ENCODE results near the gene CP. TPM values are rescaled to one million over a fixed set of nuclear protein-coding genes. Genes with fewer than 3 reads are reported as not detected.
A peak's percentile ranks its signal among the peaks of the same experiment; 100 is the strongest.

CP gene
- total and polyA plus RNA-seq, 9 of the 15 experiments (the other 6 are each of a cell fraction or from before 2014, with no cell fraction given), result 0.30 to 0.75 TPM; not detected in 7

- no peak overlapping the region for H3K4me3 ChIP-seq
- TF ChIP-seq, protein P1, sequence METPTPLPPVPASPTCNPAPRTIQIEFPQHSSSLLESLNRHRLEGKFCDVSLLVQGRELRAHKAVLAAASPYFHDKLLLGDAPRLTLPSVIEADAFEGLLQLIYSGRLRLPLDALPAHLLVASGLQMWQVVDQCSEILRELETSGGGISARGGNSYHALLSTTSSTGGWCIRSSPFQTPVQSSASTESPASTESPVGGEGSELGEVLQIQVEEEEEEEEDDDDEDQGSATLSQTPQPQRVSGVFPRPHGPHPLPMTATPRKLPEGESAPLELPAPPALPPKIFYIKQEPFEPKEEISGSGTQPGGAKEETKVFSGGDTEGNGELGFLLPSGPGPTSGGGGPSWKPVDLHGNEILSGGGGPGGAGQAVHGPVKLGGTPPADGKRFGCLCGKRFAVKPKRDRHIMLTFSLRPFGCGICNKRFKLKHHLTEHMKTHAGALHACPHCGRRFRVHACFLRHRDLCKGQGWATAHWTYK (CRISPR knock-in tag; IDR thresholded peaks at IDR 0.05), result no peak
- TF ChIP-seq FOXA3 (CRISPR knock-in tag; conservative IDR thresholded peaks at IDR 0.05 in 1 of 2, IDR thresholded peaks at IDR 0.05 in 1 of 2) (0 out of 4 replicates have a peak, but pooled peaks of 1 of the 2 experiments have one; percentile 45), CBX8 (IDR thresholded peaks at IDR 0.05; ENCODE audit: borderline replicate concordance, extremely low read depth, low read depth, low read length, poor library complexity, severe bottlenecking) (peak; percentile 26), ATF3 (IDR thresholded peaks at IDR 0.05) (0 out of 2 replicates have a peak, but pooled peaks have one; percentile 37), ATF3 (CRISPR knock-in tag; conservative IDR thresholded peaks at IDR 0.05) (no peak)
- no peak overlapping the region for H3K9ac ChIP-seq (ENCODE audit: insufficient read depth in 1 of 2, low read depth in 2 of 2, low read length in 2 of 2)
- no peaks in the 10 kb centered on the region for H4K20me1 ChIP-seq (replicated peaks; ENCODE audit: control insufficient read depth, insufficient read depth, low read length)
- FAIRE-seq, result no peak
- peaks cover 0 to 4% of the 10 kb centered on the region in 2 experiments; a peak in 2 of 5 replicates for H3K4me1 ChIP-seq (replicated peaks in 1 of 2; ENCODE audit: control insufficient read depth in 2 of 2, insufficient read depth in 2 of 2, low read length in 2 of 2)
- no peak overlapping the region for H3K4me2 ChIP-seq (ENCODE audit: insufficient read depth, low read length)
- 17% methylated on average over 6 of the region's 6 CpGs for WGBS (ENCODE audit: insufficient coverage, low coverage, missing lambda C conversion rate)
- no peaks in the 10 kb centered on the region for H3K9me1 ChIP-seq (ENCODE audit: control insufficient read depth, insufficient read depth, low read length)
- intact Hi-C loops (cut with micrococcal nuclease) (no loop called here), in situ Hi-C loops (cut with MboI) (no loop called here)
- no peak overlapping the region for H2AFZ ChIP-seq (ENCODE audit: low read depth, low read length)
- no TSS peak for BruUV-seq (replicated peaks)
- H3K79me2 ChIP-seq (ENCODE audit: control insufficient read depth, insufficient read depth, low read length), result no peaks in the 10 kb centered on the region
- H3K27me3 ChIP-seq (ENCODE audit: control insufficient read depth in 2 of 2, insufficient read depth in 2 of 2, low read length in 2 of 2), result no peaks in the 10 kb centered on the region; a peak in 2 of 5 replicates
- H3K27ac ChIP-seq (ENCODE audit: extremely low read depth, low read depth, low read length), result no peak overlapping the region
- H3K36me3 ChIP-seq (ENCODE audit: control insufficient read depth, insufficient read depth, low read length), result no peaks in the 10 kb centered on the region
- CTCF ChIA-PET (ENCODE audit: low intra/inter-chr PET ratio), result no interaction called here
- DNase-seq (ENCODE audit: extremely low read depth in 1 of 4, low spot score in 3 of 4), result no peak
- POLR2A ChIA-PET, result no interaction called here
- ATAC-seq, result no peak
- H3K9me3 ChIP-seq (replicated peaks; ENCODE audit: control insufficient read depth, insufficient read depth, low read depth, low read length), result no peaks in the 10 kb centered on the region
Measured at GRCh38 chr3:149247008-149247710, 25.5 kb upstream of the CP start.
